MM.1S (cell line): ENCODE measurements around the gene CCDC190.

Experiments used
- DNase-seq: peaks from one replicate; pipeline ENCODE4 v3.0.0-alpha.2; 2015
- H2AFZ ChIP-seq: fragments of 300-600 bp; sonication (generic); 2 replicates; pipeline ENCODE4 v1.6.0; 2016; ENCODE audit warnings: antibody characterized with exemption, low read length
- H3F3A ChIP-seq: fragments of 300-600 bp; sonication (generic); 2 replicates; pipeline ENCODE4 v1.6.1; 2016; ENCODE audit warnings: mild to moderate bottlenecking, antibody characterized with exemption, low read length, moderate library complexity, mixed read lengths; ENCODE audit not compliant: insufficient read depth
- H3K27ac ChIP-seq: fragments of 300-600 bp; sonication (generic); 2 replicates; pipeline ENCODE4 v1.5.1; 2016; ENCODE audit warnings: mild to moderate bottlenecking, low read length
- H3K27me3 ChIP-seq: fragments of 300-600 bp; sonication (generic); replicated peaks from 2 replicates; pipeline ENCODE4 v1.6.0; 2016; ENCODE audit warnings: low read length; ENCODE audit not compliant: insufficient read depth
- H3K36me3 ChIP-seq: fragments of 300-600 bp; sonication (generic); replicated peaks from 2 replicates; pipeline ENCODE4 v1.6.1; 2016; ENCODE audit warnings: mild to moderate bottlenecking, low read length, mixed read lengths; ENCODE audit not compliant: insufficient read depth
- H3K4me1 ChIP-seq: fragments of 300-600 bp; sonication (generic); 2 replicates; pipeline ENCODE4 v1.6.1; 2016; ENCODE audit warnings: low read length, mixed read lengths
- H3K4me2 ChIP-seq: fragments of 300-600 bp; sonication (generic); 2 replicates; pipeline ENCODE4 v1.6.0; 2016; ENCODE audit warnings: low read depth, low read length
- H3K4me3 ChIP-seq: fragments of 300-600 bp; sonication (generic); 2 replicates; pipeline ENCODE4 v1.5.1; 2016; ENCODE audit warnings: low read length, mixed read lengths
- H3K79me2 ChIP-seq: fragments of 300-600 bp; sonication (generic); 2 replicates; pipeline ENCODE4 v1.6.1; 2016; ENCODE audit warnings: mixed run types, low read length, mixed read lengths
- H3K9ac ChIP-seq: fragments of 300-600 bp; sonication (generic); 2 replicates; pipeline ENCODE4 v1.6.1; 2016; ENCODE audit warnings: low read length, mixed read lengths
- H3K9me2 ChIP-seq: fragments of 300-600 bp; sonication (generic); replicated peaks from 2 replicates; pipeline ENCODE4 v1.6.1; 2016; ENCODE audit warnings: mild to moderate bottlenecking, low read length, mixed read lengths; ENCODE audit not compliant: insufficient read depth
- H3K9me3 ChIP-seq: fragments of 300-600 bp; sonication (generic); replicated peaks from 2 replicates; pipeline ENCODE4 v1.6.1; 2016; ENCODE audit warnings: mild to moderate bottlenecking, low read length, mixed read lengths; ENCODE audit not compliant: insufficient read depth
- H4K20me1 ChIP-seq: fragments of 300-600 bp; sonication (generic); 2 replicates; pipeline ENCODE4 v1.6.1; 2016; ENCODE audit warnings: mild to moderate bottlenecking, low read length, moderate library complexity, mixed read lengths; ENCODE audit not compliant: insufficient read depth
- EZH2 ChIP-seq: fragments of 300-600 bp; sonication (generic); optimal IDR thresholded peaks from 2 replicates; pipeline ENCODE3; 2017; ENCODE audit warnings: low read depth, mild to moderate bottlenecking, antibody characterized with exemption, low read length, mixed read lengths
- EZH2phosphoT487 ChIP-seq: fragments of 300-600 bp; sonication (generic); IDR thresholded peaks from 2 replicates; pipeline ENCODE4 v1.6.1; 2018; ENCODE audit warnings: antibody characterized with exemption, low read length
- TF ChIP-seq, protein P1 (sequence below): fragments of 300-600 bp; sonication (generic); IDR thresholded peaks from 2 replicates; pipeline ENCODE4 v1.5.1; 2016; ENCODE audit warnings: antibody characterized with exemption, low read length, mixed read lengths

Gene CCDC190

DNA sequence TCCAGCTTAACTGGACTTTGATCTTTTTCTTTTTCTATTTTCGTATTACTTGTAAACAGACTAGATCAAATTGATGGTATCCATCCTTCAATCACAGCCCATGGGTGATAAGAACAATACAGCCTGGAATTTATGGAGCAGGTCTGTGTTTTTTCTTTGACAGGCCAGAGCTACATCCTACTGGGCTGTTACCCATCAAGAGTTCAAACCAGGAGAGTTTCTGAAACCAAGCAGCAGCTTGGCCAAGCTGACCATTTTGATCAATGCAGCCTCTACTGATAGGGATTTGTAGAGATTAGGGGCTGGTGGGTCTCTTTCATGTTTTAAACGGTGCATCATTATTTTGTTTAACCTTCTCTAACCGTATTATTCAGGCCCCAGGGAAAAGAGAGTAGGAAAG, 24.3 kb upstream of the CCDC190 start:
- no peaks in the 10 kb centered on the region for H3K9me2 ChIP-seq
- H3K4me2 ChIP-seq, result no peak overlapping the region
- DNase-seq, result no peak
- TF ChIP-seq, protein P1, sequence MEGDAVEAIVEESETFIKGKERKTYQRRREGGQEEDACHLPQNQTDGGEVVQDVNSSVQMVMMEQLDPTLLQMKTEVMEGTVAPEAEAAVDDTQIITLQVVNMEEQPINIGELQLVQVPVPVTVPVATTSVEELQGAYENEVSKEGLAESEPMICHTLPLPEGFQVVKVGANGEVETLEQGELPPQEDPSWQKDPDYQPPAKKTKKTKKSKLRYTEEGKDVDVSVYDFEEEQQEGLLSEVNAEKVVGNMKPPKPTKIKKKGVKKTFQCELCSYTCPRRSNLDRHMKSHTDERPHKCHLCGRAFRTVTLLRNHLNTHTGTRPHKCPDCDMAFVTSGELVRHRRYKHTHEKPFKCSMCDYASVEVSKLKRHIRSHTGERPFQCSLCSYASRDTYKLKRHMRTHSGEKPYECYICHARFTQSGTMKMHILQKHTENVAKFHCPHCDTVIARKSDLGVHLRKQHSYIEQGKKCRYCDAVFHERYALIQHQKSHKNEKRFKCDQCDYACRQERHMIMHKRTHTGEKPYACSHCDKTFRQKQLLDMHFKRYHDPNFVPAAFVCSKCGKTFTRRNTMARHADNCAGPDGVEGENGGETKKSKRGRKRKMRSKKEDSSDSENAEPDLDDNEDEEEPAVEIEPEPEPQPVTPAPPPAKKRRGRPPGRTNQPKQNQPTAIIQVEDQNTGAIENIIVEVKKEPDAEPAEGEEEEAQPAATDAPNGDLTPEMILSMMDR, result no peak
- TF ChIP-seq EZH2phosphoT487 (no peak), EZH2 (no peak)
- no peaks in the 10 kb centered on the region for H3K27me3 ChIP-seq
- no peaks in the 10 kb centered on the region for H3K36me3 ChIP-seq
- no peaks in the 10 kb centered on the region for H4K20me1 ChIP-seq
- no peak overlapping the region for H2AFZ ChIP-seq
- no peaks in the 10 kb centered on the region for H3K79me2 ChIP-seq
- no peaks in the 10 kb centered on the region for H3K9me3 ChIP-seq
- no peak overlapping the region for H3K27ac ChIP-seq
- H3K4me3 ChIP-seq, result no peak overlapping the region
- H3K4me1 ChIP-seq, result no peaks in the 10 kb centered on the region
- no peak overlapping the region for H3K9ac ChIP-seq
- H3F3A ChIP-seq, result no peaks in the 10 kb centered on the region

- TF ChIP-seq EZH2phosphoT487, result no peak
- TF ChIP-seq EZH2, result no peak
- TF ChIP-seq, protein P1, result no peak
- Histone ChIP-seq H3K27me3 (no peaks in the 10 kb centered on the region), H3K4me3 (no peak overlapping the region), H3K9me2 (no peaks in the 10 kb centered on the region), H3K79me2 (no peaks in the 10 kb centered on the region), H3K9me3 (no peaks in the 10 kb centered on the region), H3K36me3 (no peaks in the 10 kb centered on the region), H4K20me1 (no peaks in the 10 kb centered on the region), H2AFZ (no peak overlapping the region), H3K9ac (no peak overlapping the region), H3F3A (no peaks in the 10 kb centered on the region), H3K27ac (no peak overlapping the region), H3K4me2 (no peak overlapping the region), H3K4me1 (no peaks in the 10 kb centered on the region)
- DNase-seq, result no peak
Measured at GRCh38 chr1:162884831-162885230, 23.9 kb upstream of the CCDC190 start.

GRCh38 chr1:162882248-162882674, 21.3 kb upstream of the CCDC190 start:
- no peaks in the 10 kb centered on the region for H3K9me2 ChIP-seq
- H3K9me3 ChIP-seq, result no peaks in the 10 kb centered on the region
- no peak overlapping the region for H3K27ac ChIP-seq
- no peaks in the 10 kb centered on the region for H4K20me1 ChIP-seq
- no peak overlapping the region for H3K4me3 ChIP-seq
- TF ChIP-seq EZH2, result no peak
- TF ChIP-seq EZH2phosphoT487, result no peak
- TF ChIP-seq, protein P1, result no peak
- DNase-seq, result no peak
- H3K27me3 ChIP-seq, result no peaks in the 10 kb centered on the region
- H3K4me1 ChIP-seq, result no peaks in the 10 kb centered on the region
- H3F3A ChIP-seq, result no peaks in the 10 kb centered on the region
- no peak overlapping the region for H3K4me2 ChIP-seq
- no peaks in the 10 kb centered on the region for H3K79me2 ChIP-seq
- no peak overlapping the region for H3K9ac ChIP-seq
- no peak overlapping the region for H2AFZ ChIP-seq
- H3K36me3 ChIP-seq, result no peaks in the 10 kb centered on the region
